Measurements from ENCODE around the gene AIFM3. TPM values are rescaled to one million over a fixed set of nuclear protein-coding genes. Genes with fewer than 3 reads are reported as not detected.

AIFM3 gene
- total RNA-seq, 4 donors from 2014 or later, result 0.15 to 3.7 (median 2.0) TPM; not detected in 1

DNA sequence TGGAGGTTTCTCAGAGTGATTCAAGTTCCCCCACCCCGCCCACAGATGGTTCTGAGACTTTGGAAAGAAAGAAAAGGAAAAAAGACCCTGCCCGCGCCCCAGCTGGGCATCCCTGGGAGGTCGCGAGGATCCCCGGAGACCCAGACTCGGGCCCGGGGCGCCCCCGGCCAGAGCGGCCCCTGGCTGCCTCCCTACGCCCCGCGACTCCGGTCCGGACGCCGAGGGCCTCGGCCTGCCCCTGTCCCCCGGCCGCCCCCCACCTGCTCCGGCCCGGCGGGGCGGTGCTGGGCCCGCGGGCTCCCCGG lies 2.3 kb upstream of the AIFM3 start:
- DNase-seq (ENCODE audit: low spot score in 2 of 2), result no peak
- no peak for TF ChIP-seq CTCF (IDR thresholded peaks at IDR 0.05)
- no peak for TF ChIP-seq POLR2A (IDR thresholded peaks at IDR 0.05)
- 4% methylated on average over 19 to 22 of the region's 28 CpGs for WGBS, 2 donors
- no peak overlapping the region for H3K4me3 ChIP-seq (ENCODE audit: low read depth, poor library complexity, severe bottlenecking)
- intact Hi-C loops (cut with DNase I; ENCODE audit: low total_unique reads), result no loop called here

GRCh38 chr22:20965104-20965887 lies 1.8 kb upstream of the AIFM3 start:
- TF ChIP-seq POLR2A (IDR thresholded peaks at IDR 0.05) (no peak), CTCF (IDR thresholded peaks at IDR 0.05) (no peak)
- intact Hi-C loops (cut with DNase I; ENCODE audit: low total_unique reads), result no loop called here
- 16 to 20% methylated on average over 24 to 29 of the region's 65 CpGs for WGBS, 2 donors
- DNase-seq (ENCODE audit: low spot score in 2 of 2), result no peak
- no peak overlapping the region for H3K4me3 ChIP-seq (ENCODE audit: low read depth, poor library complexity, severe bottlenecking)

GRCh38 chr22:20965888-20966855 lies 883 bp upstream of the AIFM3 start:
- DNase-seq (ENCODE audit: low spot score in 2 of 2), result no peak
- no peak for TF ChIP-seq CTCF (IDR thresholded peaks at IDR 0.05)
- TF ChIP-seq POLR2A (IDR thresholded peaks at IDR 0.05), result no peak
- H3K4me3 ChIP-seq (ENCODE audit: low read depth, poor library complexity, severe bottlenecking), result no peak overlapping the region
- intact Hi-C loops (cut with DNase I; ENCODE audit: low total_unique reads), result no loop called here
- 74 to 75% methylated on average over 6 to 13 of the region's 13 CpGs for WGBS, 2 donors

- DNase-seq (ENCODE audit: low spot score in 2 of 2), result no peak
- TF ChIP-seq CTCF (IDR thresholded peaks at IDR 0.05) (no peak), POLR2A (IDR thresholded peaks at IDR 0.05) (no peak)
- intact Hi-C loops (cut with DNase I; ENCODE audit: low total_unique reads), result no loop called here
- H3K4me3 ChIP-seq (ENCODE audit: low read depth, poor library complexity, severe bottlenecking), result no peak overlapping the region
- 57 to 70% methylated on average over 17 to 18 of the region's 19 CpGs for WGBS, 2 donors
Observed at GRCh38 chr22:20967697-20968211, 699 bp downstream of the AIFM3 start.

- no peak for DNase-seq (ENCODE audit: low spot score in 2 of 2)
- WGBS, 2 donors, result 77 to 81% methylated on average over 7 of the region's 7 CpGs
- intact Hi-C loops (cut with DNase I; ENCODE audit: low total_unique reads), result no loop called here
- no peak for TF ChIP-seq POLR2A (IDR thresholded peaks at IDR 0.05)
- TF ChIP-seq CTCF (IDR thresholded peaks at IDR 0.05), result no peak
- no peak overlapping the region for H3K4me3 ChIP-seq (ENCODE audit: low read depth, poor library complexity, severe bottlenecking)
Observed at GRCh38 chr22:20968281-20968977, 1.4 kb downstream of the AIFM3 start.

Measured in lower leg skin (tissue), 4 donors.